Measurements from ENCODE around the gene SOX6. TPM values are rescaled to one million over a fixed set of nuclear protein-coding genes. Genes with fewer than 3 reads are reported as not detected.

Gene SOX6
- total and polyA plus RNA-seq, 2 of the 13 experiments (the other 11 are each of a cell fraction or from before 2014, with no cell fraction given), result 2.6 to 11.2 TPM

DNA sequence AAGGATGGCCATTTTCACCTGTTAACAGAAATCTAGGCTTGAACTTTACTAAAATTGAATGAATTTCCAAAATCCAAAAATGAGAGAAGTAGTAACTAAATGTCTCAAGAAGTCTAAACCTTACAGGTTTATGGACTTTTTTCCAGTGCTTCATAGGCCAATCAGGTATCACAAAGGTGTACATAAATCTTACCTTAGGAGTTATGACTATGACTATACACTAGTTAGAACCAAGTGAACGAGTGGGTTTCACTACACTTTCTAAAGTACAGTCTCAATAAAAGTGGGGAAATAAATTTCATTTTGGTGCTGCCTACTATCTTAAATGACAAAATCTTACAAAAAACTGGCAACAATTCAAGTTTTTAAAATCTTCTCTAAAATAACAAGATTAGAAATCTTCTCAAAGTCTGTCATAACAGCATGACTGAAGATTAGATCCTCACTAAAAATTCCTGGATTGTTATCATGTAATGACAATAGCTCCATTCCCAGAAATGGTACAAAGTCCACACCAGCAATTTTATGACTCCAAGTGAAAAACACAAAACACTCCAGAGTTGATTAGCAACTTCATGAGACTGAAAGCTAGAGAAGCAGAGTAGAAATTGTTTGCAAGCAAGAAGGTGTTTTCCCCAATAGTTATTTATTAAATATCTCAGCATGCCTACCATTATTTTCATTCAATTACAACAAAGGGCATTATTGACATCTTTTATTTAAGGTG, 20.9 kb downstream of the SOX6 start:
- CTCF ChIA-PET (ENCODE audit: low intra/inter-chr PET ratio, low total read pairs), result no interaction called here
- ATAC-seq, result no peak
- DNase-seq (ENCODE audit: low spot score), result peak; percentile 65
- TF ChIP-seq, protein P1, sequence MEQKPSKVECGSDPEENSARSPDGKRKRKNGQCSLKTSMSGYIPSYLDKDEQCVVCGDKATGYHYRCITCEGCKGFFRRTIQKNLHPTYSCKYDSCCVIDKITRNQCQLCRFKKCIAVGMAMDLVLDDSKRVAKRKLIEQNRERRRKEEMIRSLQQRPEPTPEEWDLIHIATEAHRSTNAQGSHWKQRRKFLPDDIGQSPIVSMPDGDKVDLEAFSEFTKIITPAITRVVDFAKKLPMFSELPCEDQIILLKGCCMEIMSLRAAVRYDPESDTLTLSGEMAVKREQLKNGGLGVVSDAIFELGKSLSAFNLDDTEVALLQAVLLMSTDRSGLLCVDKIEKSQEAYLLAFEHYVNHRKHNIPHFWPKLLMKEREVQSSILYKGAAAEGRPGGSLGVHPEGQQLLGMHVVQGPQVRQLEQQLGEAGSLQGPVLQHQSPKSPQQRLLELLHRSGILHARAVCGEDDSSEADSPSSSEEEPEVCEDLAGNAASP (CRISPR knock-in tag; IDR thresholded peaks at IDR 0.05; ENCODE audit: borderline replicate concordance), result no peak
- no peak for TF ChIP-seq SMARCE1 (IDR thresholded peaks at IDR 0.05; ENCODE audit: borderline replicate concordance)
- TF ChIP-seq, protein P2, sequence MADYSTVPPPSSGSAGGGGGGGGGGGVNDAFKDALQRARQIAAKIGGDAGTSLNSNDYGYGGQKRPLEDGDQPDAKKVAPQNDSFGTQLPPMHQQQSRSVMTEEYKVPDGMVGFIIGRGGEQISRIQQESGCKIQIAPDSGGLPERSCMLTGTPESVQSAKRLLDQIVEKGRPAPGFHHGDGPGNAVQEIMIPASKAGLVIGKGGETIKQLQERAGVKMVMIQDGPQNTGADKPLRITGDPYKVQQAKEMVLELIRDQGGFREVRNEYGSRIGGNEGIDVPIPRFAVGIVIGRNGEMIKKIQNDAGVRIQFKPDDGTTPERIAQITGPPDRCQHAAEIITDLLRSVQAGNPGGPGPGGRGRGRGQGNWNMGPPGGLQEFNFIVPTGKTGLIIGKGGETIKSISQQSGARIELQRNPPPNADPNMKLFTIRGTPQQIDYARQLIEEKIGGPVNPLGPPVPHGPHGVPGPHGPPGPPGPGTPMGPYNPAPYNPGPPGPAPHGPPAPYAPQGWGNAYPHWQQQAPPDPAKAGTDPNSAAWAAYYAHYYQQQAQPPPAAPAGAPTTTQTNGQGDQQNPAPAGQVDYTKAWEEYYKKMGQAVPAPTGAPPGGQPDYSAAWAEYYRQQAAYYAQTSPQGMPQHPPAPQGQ (CRISPR knock-in tag; IDR thresholded peaks at IDR 0.05; ENCODE audit: borderline replicate concordance), result no peak
- TF ChIP-seq KLF12 (CRISPR knock-in tag; IDR thresholded peaks at IDR 0.05; ENCODE audit: borderline replicate concordance), result no peak
- TF ChIP-seq ELF4 (CRISPR knock-in tag; IDR thresholded peaks at IDR 0.05; ENCODE audit: borderline replicate concordance), result no peak
- TF ChIP-seq MEIS2 (CRISPR knock-in tag; IDR thresholded peaks at IDR 0.05), result no peak
- TF ChIP-seq, protein P3, sequence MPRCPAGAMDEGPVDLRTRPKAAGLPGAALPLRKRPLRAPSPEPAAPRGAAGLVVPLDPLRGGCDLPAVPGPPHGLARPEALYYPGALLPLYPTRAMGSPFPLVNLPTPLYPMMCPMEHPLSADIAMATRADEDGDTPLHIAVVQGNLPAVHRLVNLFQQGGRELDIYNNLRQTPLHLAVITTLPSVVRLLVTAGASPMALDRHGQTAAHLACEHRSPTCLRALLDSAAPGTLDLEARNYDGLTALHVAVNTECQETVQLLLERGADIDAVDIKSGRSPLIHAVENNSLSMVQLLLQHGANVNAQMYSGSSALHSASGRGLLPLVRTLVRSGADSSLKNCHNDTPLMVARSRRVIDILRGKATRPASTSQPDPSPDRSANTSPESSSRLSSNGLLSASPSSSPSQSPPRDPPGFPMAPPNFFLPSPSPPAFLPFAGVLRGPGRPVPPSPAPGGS (CRISPR knock-in tag; IDR thresholded peaks at IDR 0.05), result no peak
- no peak for TF ChIP-seq SIN3A (IDR thresholded peaks at IDR 0.05; ENCODE audit: borderline replicate concordance, low read depth, low read length)
- TF ChIP-seq, protein P4, sequence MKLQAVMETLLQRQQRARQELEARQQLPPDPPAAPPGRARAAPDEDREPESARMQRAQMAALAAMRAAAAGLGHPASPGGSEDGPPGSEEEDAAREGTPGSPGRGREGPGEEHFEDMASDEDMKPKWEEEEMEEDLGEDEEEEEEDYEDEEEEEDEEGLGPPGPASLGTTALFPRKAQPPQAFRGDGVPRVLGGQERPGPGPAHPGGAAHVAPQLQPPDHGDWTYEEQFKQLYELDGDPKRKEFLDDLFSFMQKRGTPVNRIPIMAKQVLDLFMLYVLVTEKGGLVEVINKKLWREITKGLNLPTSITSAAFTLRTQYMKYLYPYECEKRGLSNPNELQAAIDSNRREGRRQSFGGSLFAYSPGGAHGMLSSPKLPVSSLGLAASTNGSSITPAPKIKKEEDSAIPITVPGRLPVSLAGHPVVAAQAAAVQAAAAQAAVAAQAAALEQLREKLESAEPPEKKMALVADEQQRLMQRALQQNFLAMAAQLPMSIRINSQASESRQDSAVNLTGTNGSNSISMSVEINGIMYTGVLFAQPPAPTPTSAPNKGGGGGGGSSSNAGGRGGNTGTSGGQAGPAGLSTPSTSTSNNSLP (IDR thresholded peaks at IDR 0.05; ENCODE audit: low read depth, low read length), result 0 out of 2 replicates have a peak, but pooled peaks have one; percentile 33
- no peak for TF ChIP-seq KDM3A (CRISPR knock-in tag; IDR thresholded peaks at IDR 0.05; ENCODE audit: low read depth)
- TF ChIP-seq BRCA1 (CRISPR knock-in tag; IDR thresholded peaks at IDR 0.05), result no peak
- TF ChIP-seq ZFP82 (CRISPR knock-in tag; IDR thresholded peaks at IDR 0.05; ENCODE audit: borderline replicate concordance), result no peak
- 0 out of 2 replicates have a peak, but pooled peaks have one; percentile 13 for TF ChIP-seq ZNF644 (CRISPR knock-in tag; IDR thresholded peaks at IDR 0.05; ENCODE audit: low read depth)
- peak; percentile 75; the same call in 1 of the 2 replicates for TF ChIP-seq SOX5 (CRISPR knock-in tag; IDR thresholded peaks at IDR 0.05; ENCODE audit: borderline replicate concordance)
- TF ChIP-seq, protein P5, sequence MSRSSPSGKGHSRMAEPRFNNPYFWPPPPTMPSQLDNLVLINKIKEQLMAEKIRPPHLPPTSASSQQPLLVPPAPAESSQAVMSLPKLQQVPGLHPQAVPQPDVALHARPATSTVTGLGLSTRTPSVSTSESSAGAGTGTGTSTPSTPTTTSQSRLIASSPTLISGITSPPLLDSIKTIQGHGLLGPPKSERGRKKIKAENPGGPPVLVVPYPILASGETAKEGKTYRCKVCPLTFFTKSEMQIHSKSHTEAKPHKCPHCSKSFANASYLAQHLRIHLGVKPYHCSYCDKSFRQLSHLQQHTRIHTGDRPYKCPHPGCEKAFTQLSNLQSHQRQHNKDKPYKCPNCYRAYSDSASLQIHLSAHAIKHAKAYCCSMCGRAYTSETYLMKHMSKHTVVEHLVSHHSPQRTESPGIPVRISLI (CRISPR knock-in tag; IDR thresholded peaks at IDR 0.05; ENCODE audit: borderline replicate concordance), result no peak
- 0 out of 2 replicates have a peak, but pooled peaks have one; percentile 9 for TF ChIP-seq FOXA3 (CRISPR knock-in tag; IDR thresholded peaks at IDR 0.05)
- peak; percentile 67 for TF ChIP-seq HNF4A (CRISPR knock-in tag; IDR thresholded peaks at IDR 0.05)

More for the DNA sequence above, 20.9 kb downstream of the SOX6 start:
- H2AFZ ChIP-seq (ENCODE audit: low read length), result no peak overlapping the region
- intact Hi-C loops (cut with micrococcal nuclease; ENCODE audit: unreplicated experiment), result no loop called here
- BruUV-seq (replicated peaks), result no TSS peak
- H4K20me1 ChIP-seq (ENCODE audit: insufficient read depth, low read length), result no peaks in the 10 kb centered on the region
- H3K27me3 ChIP-seq (ENCODE audit: control insufficient read depth in 1 of 2, insufficient read depth in 2 of 2, low read length in 2 of 2), result no peaks in the 10 kb centered on the region; a peak in 1 of 5 replicates
- H3K27ac ChIP-seq (ENCODE audit: extremely low read length, insufficient read depth, low read length), result no peak overlapping the region
- in situ Hi-C loops (cut with HindIII; ENCODE audit: extremely low pct_ligation_motif_present, low pct_unique_long_range_greater_than_20kb), result no loop called here
- 23% methylated on average over 1 of the region's 1 CpG for WGBS (ENCODE audit: low lambda C conversion rate)
- no peak overlapping the region; the same call in 1 of the 2 replicates for H3K4me2 ChIP-seq (ENCODE audit: low read depth, low read length)
- no peak for FAIRE-seq
- H3K4me1 ChIP-seq (ENCODE audit: insufficient read depth, low read length), result peaks cover 20% of the 10 kb centered on the region
- H3K9me3 ChIP-seq (ENCODE audit: low read length), result no peaks in the 10 kb centered on the region
- no peak overlapping the region for H3K4me3 ChIP-seq (replicated peaks in 1 of 3; ENCODE audit: insufficient read depth in 1 of 3, low read depth in 2 of 3, low read length in 3 of 3)
- no peaks in the 10 kb centered on the region for H3K36me3 ChIP-seq (replicated peaks in 1 of 2; ENCODE audit: control insufficient read depth in 1 of 2, insufficient read depth in 2 of 2, low read length in 2 of 2)
- POLR2A ChIA-PET, result interaction anchor here (0.8 kb wide), 1 partner anchor 67 kb away, joined by 3 read pairs; no protein-coding TSS in a partner anchor
- no peaks in the 10 kb centered on the region for H3K79me2 ChIP-seq (ENCODE audit: insufficient read depth, low read length)
- H3K9ac ChIP-seq (ENCODE audit: insufficient read depth, low read depth, low read length), result no peak overlapping the region
